ENCODE data around the gene LAMTOR1.

- TF ChIP-seq, protein P1, sequence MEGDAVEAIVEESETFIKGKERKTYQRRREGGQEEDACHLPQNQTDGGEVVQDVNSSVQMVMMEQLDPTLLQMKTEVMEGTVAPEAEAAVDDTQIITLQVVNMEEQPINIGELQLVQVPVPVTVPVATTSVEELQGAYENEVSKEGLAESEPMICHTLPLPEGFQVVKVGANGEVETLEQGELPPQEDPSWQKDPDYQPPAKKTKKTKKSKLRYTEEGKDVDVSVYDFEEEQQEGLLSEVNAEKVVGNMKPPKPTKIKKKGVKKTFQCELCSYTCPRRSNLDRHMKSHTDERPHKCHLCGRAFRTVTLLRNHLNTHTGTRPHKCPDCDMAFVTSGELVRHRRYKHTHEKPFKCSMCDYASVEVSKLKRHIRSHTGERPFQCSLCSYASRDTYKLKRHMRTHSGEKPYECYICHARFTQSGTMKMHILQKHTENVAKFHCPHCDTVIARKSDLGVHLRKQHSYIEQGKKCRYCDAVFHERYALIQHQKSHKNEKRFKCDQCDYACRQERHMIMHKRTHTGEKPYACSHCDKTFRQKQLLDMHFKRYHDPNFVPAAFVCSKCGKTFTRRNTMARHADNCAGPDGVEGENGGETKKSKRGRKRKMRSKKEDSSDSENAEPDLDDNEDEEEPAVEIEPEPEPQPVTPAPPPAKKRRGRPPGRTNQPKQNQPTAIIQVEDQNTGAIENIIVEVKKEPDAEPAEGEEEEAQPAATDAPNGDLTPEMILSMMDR (IDR thresholded peaks at IDR 0.05; ENCODE audit: extremely low read depth in 1 of 2, insufficient read depth in 1 of 2, low read depth in 1 of 2, low read length in 2 of 2): no peak
- TF ChIP-seq EZH2 (IDR thresholded peaks at IDR 0.05; ENCODE audit: borderline replicate concordance, low read depth, low read length, severe bottlenecking): no peak
- no peak for TF ChIP-seq POLR2A (IDR thresholded peaks at IDR 0.05; ENCODE audit: low read depth, low read length)
- TF ChIP-seq POLR2AphosphoS5 (IDR thresholded peaks at IDR 0.05; ENCODE audit: insufficient read depth, low read depth, low read length): no peak
- TF ChIP-seq, protein P2, sequence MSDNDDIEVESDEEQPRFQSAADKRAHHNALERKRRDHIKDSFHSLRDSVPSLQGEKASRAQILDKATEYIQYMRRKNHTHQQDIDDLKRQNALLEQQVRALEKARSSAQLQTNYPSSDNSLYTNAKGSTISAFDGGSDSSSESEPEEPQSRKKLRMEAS (IDR thresholded peaks at IDR 0.05; ENCODE audit: insufficient read depth, insufficient read length): no peak
- TF ChIP-seq FOS (IDR thresholded peaks at IDR 0.05; ENCODE audit: borderline replicate concordance, insufficient read depth, low read length): no peak
Measured at GRCh38 chr11:72100462-72100861, 2.6 kb downstream of the LAMTOR1 start.
